Ovary (tissue), 9 donors: ENCODE measurements around the gene ZNF710. TPM values are rescaled to one million over a fixed set of nuclear protein-coding genes. Genes with fewer than 3 reads are reported as not detected.

ENCODE experiments used
- DNase-seq, 5 donors: peaks; one replicate each; pipeline ENCODE4 v3.0.0-alpha.2; 2019 to 2020
- H3K27ac ChIP-seq, 2 donors: fragments of 200-600 bp; one replicate each; pipeline versions ENCODE4 v1.5.1 to v1.8.0; 2019 to 2022
- H3K27me3 ChIP-seq: fragments of 200-600 bp; one replicate; pipeline ENCODE4 v1.8.0; 2022
- H3K36me3 ChIP-seq: fragments of 200-600 bp; sonication (generic); one replicate; pipeline ENCODE4 v1.5.1; 2019
- H3K4me1 ChIP-seq: one replicate; pipeline ENCODE4 v1.8.1; 2013; ENCODE audit warnings: mild to moderate bottlenecking, moderate library complexity; ENCODE audit not compliant: insufficient read depth
- H3K4me3 ChIP-seq: fragments of 200-600 bp; sonication (generic); one replicate; pipeline ENCODE4 v1.5.1; 2017
- H3K9me3 ChIP-seq, 2 donors: fragments of 200-600 bp in 1 of 2; sonication (generic) in 1 of 2; one replicate each; pipeline versions ENCODE4 v1.5.1 to v1.8.1; 2013 to 2019; ENCODE audit warnings: mild to moderate bottlenecking in 1 of 2, moderate library complexity in 1 of 2
- EP300 ChIP-seq: sonication (generic); formaldehyde crosslinking; IDR thresholded peaks from one replicate; pipeline ENCODE4 v1.6.1; 2017; ENCODE audit warnings: antibody characterized with exemption
- POLR2A ChIP-seq: fragments of 450-650 bp; IDR thresholded peaks from one replicate; pipeline ENCODE4 v1.6.1; 2017; ENCODE audit warnings: antibody characterized with exemption, mild to moderate bottlenecking, moderate library complexity
- WGBS, 3 donors: extraction: QIAGEN DNeasy Blood & Tissue Kit in 1 of 3; methylation state at CpG; one replicate each; pipeline versions ENCODE4 v1.1.5 to v1.1.7; 2013 to 2017; 5-methylcytosine and 5-hydroxymethylcytosine counted together
- intact Hi-C, 4 donors: fragments of 100-400 bp; cut with DNase I; formaldehyde crosslinking; loops; one replicate each; pipeline versions ENCODE4 v1.11.0 to v1.15.1; 2022 to 2023
- polyA plus RNA-seq, 2 donors: library from polyadenylated mRNA; stranded (reverse); fragments of 200-250 nt in 1 of 2; fragments of 350-450 nt in 1 of 2; fragmentation: Illumina TruSeq in 1 of 2; extraction: RNeasy Lipid Tissue Mini Kit (QIAGEN cat#74804) in 1 of 2; gene quantifications; one replicate each; pipeline ENCODE4 v1.2.3, GENCODE V29; 2013 to 2014
- total RNA-seq, 7 donors: library from RNA; depleted of rRNA in 2 of 7; stranded (reverse); fragments of >200 nt in 2 of 7; fragmentation: NEBNext Ultra II Directional in 3 of 7; extraction: Animal tissue kit (Norgen Biotek cat#: 25700) in 3 of 7; gene quantifications; one replicate each; pipeline versions ENCODE4 v1.1.0 to v1.2.4, GENCODE V29; 2016 to 2023
- TF ChIP-seq, protein P1 (sequence below), 3 donors: fragments of 450-650 bp in 2 of 3; fragments of 200-600 bp in 1 of 3; IDR thresholded peaks; one replicate each; pipeline versions ENCODE4 v1.5.1 to v1.8.0; 2016 to 2022; ENCODE audit warnings: antibody characterized with exemption in 3 of 3, mild to moderate bottlenecking in 1 of 3
- donor health status: DM: no; HTN: no; CAD: no; lungs with moderate emphysema.
- donor health status: DM: no; HTN: no; CAD: no.
- donor health status: Bipolar disorder and iron deficiency.
- donor health status: DM: yes; HTN: yes; CAD: no.
- donor health status: DM: no; HTN: no; CAD: no.
- donor health status: DM: yes; HTN: yes; CAD: no.

Gene ZNF710
- total and polyA plus RNA-seq, 9 donors: 6.8 to 19.7 (median 14.4) TPM

DNA sequence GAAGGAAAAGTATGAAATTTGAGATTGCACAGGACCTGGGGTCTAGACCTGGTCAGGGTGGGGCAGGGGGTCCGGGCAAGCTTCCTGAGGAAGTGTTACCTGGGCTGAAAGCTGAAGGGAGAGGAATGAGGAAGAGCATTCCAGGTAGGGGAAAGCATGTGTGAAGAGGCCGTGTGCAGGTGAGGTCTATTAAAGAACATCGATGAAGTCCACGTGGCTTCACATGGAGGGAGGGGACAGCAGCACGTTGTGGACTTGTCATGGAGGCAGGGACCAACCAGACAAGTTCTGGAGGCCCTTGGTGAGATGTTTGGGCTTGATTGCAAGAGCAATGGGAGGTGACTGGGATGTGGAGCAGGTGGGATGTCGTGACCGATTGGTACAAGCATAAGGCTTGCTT is 54.1 kb downstream of the ZNF710 start:
- TF ChIP-seq POLR2A (no peak), EP300 (no peak)
- TF ChIP-seq, protein P1, sequence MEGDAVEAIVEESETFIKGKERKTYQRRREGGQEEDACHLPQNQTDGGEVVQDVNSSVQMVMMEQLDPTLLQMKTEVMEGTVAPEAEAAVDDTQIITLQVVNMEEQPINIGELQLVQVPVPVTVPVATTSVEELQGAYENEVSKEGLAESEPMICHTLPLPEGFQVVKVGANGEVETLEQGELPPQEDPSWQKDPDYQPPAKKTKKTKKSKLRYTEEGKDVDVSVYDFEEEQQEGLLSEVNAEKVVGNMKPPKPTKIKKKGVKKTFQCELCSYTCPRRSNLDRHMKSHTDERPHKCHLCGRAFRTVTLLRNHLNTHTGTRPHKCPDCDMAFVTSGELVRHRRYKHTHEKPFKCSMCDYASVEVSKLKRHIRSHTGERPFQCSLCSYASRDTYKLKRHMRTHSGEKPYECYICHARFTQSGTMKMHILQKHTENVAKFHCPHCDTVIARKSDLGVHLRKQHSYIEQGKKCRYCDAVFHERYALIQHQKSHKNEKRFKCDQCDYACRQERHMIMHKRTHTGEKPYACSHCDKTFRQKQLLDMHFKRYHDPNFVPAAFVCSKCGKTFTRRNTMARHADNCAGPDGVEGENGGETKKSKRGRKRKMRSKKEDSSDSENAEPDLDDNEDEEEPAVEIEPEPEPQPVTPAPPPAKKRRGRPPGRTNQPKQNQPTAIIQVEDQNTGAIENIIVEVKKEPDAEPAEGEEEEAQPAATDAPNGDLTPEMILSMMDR (IDR thresholded peaks at IDR 0.05): no peak
- Histone ChIP-seq H3K27ac (no peak overlapping the region), H3K4me1 (no peaks in the 10 kb centered on the region), H3K4me3 (no peak overlapping the region), H3K9me3 (no peaks in the 10 kb centered on the region), H3K27me3 (no peaks in the 10 kb centered on the region), H3K36me3 (no peaks in the 10 kb centered on the region)
- DNase-seq: no peak
- intact Hi-C loops: no loop called here
- 87 to 92% (median 91%) methylated on average over 7 of the region's 7 CpGs for WGBS, 3 donors

DNA sequence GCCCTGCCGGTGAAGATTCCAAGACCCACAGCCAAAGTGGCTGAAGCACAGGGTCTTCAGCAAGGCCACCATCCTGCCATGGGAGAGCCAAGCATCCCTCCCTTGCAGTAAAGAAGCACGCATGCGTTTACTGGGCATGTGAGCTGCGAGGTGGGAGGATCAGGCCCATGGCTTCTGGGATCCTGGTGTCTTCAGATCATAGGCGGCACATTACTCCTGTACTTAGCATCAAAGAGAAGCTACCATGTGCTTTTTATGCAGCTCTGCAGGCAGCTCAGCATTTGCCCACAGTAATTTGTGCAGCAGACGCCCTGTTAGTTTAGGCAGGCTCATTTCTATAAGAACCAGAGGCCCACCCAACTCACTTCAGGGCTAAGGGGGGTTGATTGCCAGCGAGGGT is 55.4 kb downstream of the ZNF710 start:
- no peak overlapping the region for H3K27ac ChIP-seq

DNA sequence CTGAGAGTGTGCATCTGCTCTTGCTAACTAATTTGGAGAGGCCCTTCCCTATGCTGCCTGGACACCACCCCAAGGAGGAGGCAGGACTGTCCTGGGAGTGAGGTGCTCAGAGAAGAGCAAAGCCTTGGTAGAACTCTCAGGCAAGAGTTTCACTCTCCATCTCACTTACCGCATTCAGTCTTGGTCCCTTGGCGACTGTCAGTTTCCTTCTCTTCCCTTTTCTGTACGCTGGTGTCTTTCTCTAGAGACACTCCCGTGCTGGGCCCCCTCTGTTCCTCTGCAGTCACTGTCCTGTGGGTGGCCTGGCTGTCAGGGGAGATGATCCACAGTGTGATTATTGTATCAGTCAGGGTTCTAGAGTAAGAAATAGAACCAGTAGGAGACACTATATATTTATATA is 57.2 kb downstream of the ZNF710 start:
- Histone ChIP-seq H3K27ac (no peak overlapping the region), H3K4me3 (no peak overlapping the region), H3K4me1 (peaks cover 2% of the 10 kb centered on the region), H3K36me3 (no peaks in the 10 kb centered on the region), H3K27me3 (no peaks in the 10 kb centered on the region), H3K9me3 (no peaks in the 10 kb centered on the region)
- no peak for DNase-seq
- TF ChIP-seq, protein P1 (IDR thresholded peaks at IDR 0.05): no peak
- TF ChIP-seq POLR2A (no peak), EP300 (no peak)
- 92 to 94% (median 94%) methylated on average over 4 of the region's 4 CpGs for WGBS, 3 donors
- intact Hi-C loops: no loop called here

More for the DNA sequence above, 55.4 kb downstream of the ZNF710 start:
- Histone ChIP-seq H3K27me3 (no peaks in the 10 kb centered on the region), H3K4me3 (no peak overlapping the region), H3K36me3 (no peaks in the 10 kb centered on the region), H3K9me3 (no peaks in the 10 kb centered on the region), H3K4me1 (no peaks in the 10 kb centered on the region)
- TF ChIP-seq, protein P1 (IDR thresholded peaks at IDR 0.05): no peak
- no peak for TF ChIP-seq POLR2A
- no peak for TF ChIP-seq EP300
- no peak for DNase-seq
- intact Hi-C loops: no loop called here
- WGBS, 3 donors: 88 to 90% (median 89%) methylated on average over 7 of the region's 7 CpGs

DNA sequence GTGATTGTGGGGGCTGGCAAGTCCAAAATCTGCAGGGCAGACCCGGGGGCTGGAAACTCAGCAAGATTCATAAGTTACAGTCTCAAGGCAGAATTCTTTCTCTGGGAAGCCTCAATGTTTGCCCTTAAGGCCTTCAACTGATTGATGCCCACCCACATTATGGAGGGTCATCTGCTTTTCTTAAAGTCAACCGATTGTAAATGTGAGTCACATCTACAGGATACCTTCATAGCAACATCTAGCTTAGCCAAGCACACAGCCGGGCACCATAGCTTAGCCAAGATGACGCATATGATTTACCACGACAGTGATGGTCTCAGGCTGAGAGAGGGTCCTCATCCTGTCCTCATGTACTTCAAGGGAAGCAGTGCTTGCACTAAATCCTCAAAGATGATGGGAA is 57.7 kb downstream of the ZNF710 start:
- 84 to 89% (median 89%) methylated on average over 5 of the region's 5 CpGs for WGBS, 3 donors
- H3K4me1 ChIP-seq: peaks cover 2% of the 10 kb centered on the region
- intact Hi-C loops: no loop called here

More for the DNA sequence above, 57.7 kb downstream of the ZNF710 start:
- DNase-seq: no peak
- H3K27me3 ChIP-seq: no peaks in the 10 kb centered on the region
- no peak overlapping the region for H3K4me3 ChIP-seq
- no peak for TF ChIP-seq EP300
- TF ChIP-seq POLR2A: no peak
- TF ChIP-seq, protein P1 (IDR thresholded peaks at IDR 0.05): no peak
- no peaks in the 10 kb centered on the region for H3K9me3 ChIP-seq
- H3K27ac ChIP-seq: no peak overlapping the region
- no peaks in the 10 kb centered on the region for H3K36me3 ChIP-seq
